Fibroblast of lung (primary cell): ENCODE measurements around the gene PRKCD. TPM values are rescaled to one million over a fixed set of nuclear protein-coding genes. Genes with fewer than 3 reads are reported as not detected.

Source experiments
- DNase-seq, 2 donors: peaks; one replicate each; pipeline versions ENCODE4 v3.0.0 to v3.0.0-alpha.2; 2010; ENCODE audit warnings: low read depth in 2 of 2
- H2AFZ ChIP-seq: 2 replicates; pipeline ENCODE4 v1.5.1; 2012; ENCODE audit warnings: low read length, control low read depth, inconsistent platforms
- H3K27ac ChIP-seq: 2 replicates; pipeline ENCODE4 v1.5.1; 2011; ENCODE audit warnings: low read length, control low read depth; ENCODE audit not compliant: insufficient read depth
- H3K27me3 ChIP-seq: 2 replicates; pipeline ENCODE4 v1.5.1; 2011; ENCODE audit warnings: mild to moderate bottlenecking, low read length; ENCODE audit not compliant: control insufficient read depth, insufficient read depth
- H3K36me3 ChIP-seq: 2 replicates; pipeline ENCODE4 v1.5.1; 2011; ENCODE audit warnings: low read length; ENCODE audit not compliant: control insufficient read depth, insufficient read depth
- H3K4me1 ChIP-seq: 2 replicates; pipeline ENCODE4 v1.5.1; 2011; ENCODE audit warnings: low read length; ENCODE audit not compliant: control insufficient read depth, insufficient read depth; ENCODE audit errors: extremely low read depth
- H3K4me2 ChIP-seq: 2 replicates; pipeline ENCODE4 v1.5.1; 2011; ENCODE audit warnings: low read length, control low read depth; ENCODE audit not compliant: insufficient read depth; ENCODE audit errors: extremely low read depth
- H3K4me3 ChIP-seq, 4 experiments: fragments of 200-600 bp in 1 of 4; sonication (generic) in 1 of 4; replicated peaks in 1 of 4; 2 replicates each; pipeline ENCODE4 v1.5.1; 2011 to 2016; ENCODE audit warnings: low read length in 4 of 4, low read depth in 3 of 4, mild to moderate bottlenecking in 3 of 4, control low read depth in 2 of 4, inconsistent platforms in 1 of 4, mixed read lengths in 1 of 4; ENCODE audit not compliant: insufficient read depth in 1 of 4; ENCODE audit errors: control extremely low read depth in 1 of 4
- H3K79me2 ChIP-seq: 2 replicates; pipeline ENCODE4 v1.5.1; 2012; ENCODE audit warnings: mild to moderate bottlenecking, low read length, inconsistent platforms; ENCODE audit not compliant: control insufficient read depth, insufficient read depth
- H3K9ac ChIP-seq: 2 replicates; pipeline ENCODE4 v1.5.1; 2011; ENCODE audit warnings: mild to moderate bottlenecking, low read length, control low read depth; ENCODE audit not compliant: insufficient read depth
- H3K9me3 ChIP-seq: 2 replicates; pipeline ENCODE4 v1.5.1; 2012; ENCODE audit warnings: low read depth, low read length; ENCODE audit not compliant: control insufficient read depth, insufficient read depth
- H4K20me1 ChIP-seq: 2 replicates; pipeline ENCODE4 v1.5.1; 2011; ENCODE audit warnings: low read length; ENCODE audit not compliant: control insufficient read depth, insufficient read depth; ENCODE audit errors: extremely low read depth
- CTCF ChIP-seq, 2 donors: IDR thresholded peaks in 1 of 2; conservative IDR thresholded peaks in 1 of 2; 1 replicate in 1 of 2; 2 replicates in 1 of 2; pipeline ENCODE4 v1.5.1; 2011 to 2012; ENCODE audit warnings: low read length in 2 of 2, control low read depth in 1 of 2, inconsistent platforms in 1 of 2, low read depth in 1 of 2, mild to moderate bottlenecking in 1 of 2
- EZH2 ChIP-seq: IDR thresholded peaks from 2 replicates; pipeline ENCODE4 v1.5.1; 2012; ENCODE audit warnings: low read length, control low read depth, mild to moderate bottlenecking; ENCODE audit errors: missing control alignments
- polyA plus RNA-seq, 2 donors: library from polyadenylated mRNA; depleted of rRNA in 1 of 2; stranded (reverse) in 1 of 2; unstranded in 1 of 2; fragments of >200 nt; gene quantifications; 2 replicates each; pipeline ENCODE4 v1.2.1, GENCODE V29; 2011 to 2012; ENCODE audit warnings: missing spikeins in 1 of 2
- total RNA-seq: library from RNA; depleted of rRNA; stranded (reverse); fragments of >200 nt; gene quantifications from 2 replicates; pipeline ENCODE4 v1.2.1, GENCODE V29; 2014

The PRKCD gene
- total and polyA plus RNA-seq, 2 donors (not counting 1 experiment from before 2014, with no cell fraction given) = 3.8 to 21.2 TPM

- no peak overlapping the region for H3K9ac ChIP-seq
- H3K27ac ChIP-seq = no peak overlapping the region
- H3K4me3 ChIP-seq = no peak overlapping the region
- no peaks in the 10 kb centered on the region for H3K4me1 ChIP-seq
- H3K4me2 ChIP-seq = no peak overlapping the region
- TF ChIP-seq CTCF (conservative IDR thresholded peaks at IDR 0.05 in 1 of 2, IDR thresholded peaks at IDR 0.05 in 1 of 2; ENCODE audit: low read depth in 1 of 2, low read length in 2 of 2) (no peak), EZH2 (no peak)
- no peaks in the 10 kb centered on the region for H3K36me3 ChIP-seq
- no peaks in the 10 kb centered on the region for H3K79me2 ChIP-seq
- DNase-seq = no peak
- no peaks in the 10 kb centered on the region for H4K20me1 ChIP-seq
- H3K27me3 ChIP-seq = no peaks in the 10 kb centered on the region
- H3K9me3 ChIP-seq = no peaks in the 10 kb centered on the region
- H2AFZ ChIP-seq = no peak overlapping the region
Measured at GRCh38 chr3:53211706-53212702, 51.0 kb downstream of the PRKCD start.

GRCh38 chr3:53213276-53213675 is 52.3 kb downstream of the PRKCD start:
- Histone ChIP-seq H3K9me3 (no peaks in the 10 kb centered on the region), H3K27ac (no peak overlapping the region), H4K20me1 (no peaks in the 10 kb centered on the region), H3K79me2 (no peaks in the 10 kb centered on the region), H3K27me3 (no peaks in the 10 kb centered on the region), H3K4me2 (no peak overlapping the region), H3K4me1 (no peaks in the 10 kb centered on the region), H3K9ac (no peak overlapping the region), H3K36me3 (no peaks in the 10 kb centered on the region), H2AFZ (no peak overlapping the region), H3K4me3 (no peak overlapping the region)
- DNase-seq = no peak
- TF ChIP-seq EZH2 (no peak), CTCF (conservative IDR thresholded peaks at IDR 0.05 in 1 of 2, IDR thresholded peaks at IDR 0.05 in 1 of 2; ENCODE audit: low read depth in 1 of 2, low read length in 2 of 2) (no peak)

GRCh38 chr3:53215816-53216215 is 54.8 kb downstream of the PRKCD start:
- Histone ChIP-seq H2AFZ (no peak overlapping the region), H4K20me1 (no peaks in the 10 kb centered on the region), H3K4me2 (no peak overlapping the region), H3K9me3 (no peaks in the 10 kb centered on the region), H3K27ac (no peak overlapping the region), H3K4me1 (no peaks in the 10 kb centered on the region), H3K79me2 (no peaks in the 10 kb centered on the region), H3K36me3 (no peaks in the 10 kb centered on the region), H3K4me3 (no peak overlapping the region), H3K9ac (no peak overlapping the region), H3K27me3 (no peaks in the 10 kb centered on the region)
- TF ChIP-seq EZH2 = no peak
- no peak for TF ChIP-seq CTCF (conservative IDR thresholded peaks at IDR 0.05 in 1 of 2, IDR thresholded peaks at IDR 0.05 in 1 of 2; ENCODE audit: low read depth in 1 of 2, low read length in 2 of 2)
- no peak for DNase-seq
